ENCODE measurements around the gene SH2D7. TPM values are rescaled to one million over a fixed set of nuclear protein-coding genes. Genes with fewer than 3 reads are reported as not detected.
A peak's percentile ranks its signal among the peaks of the same experiment; 100 is the strongest.

SH2D7 gene
- total RNA-seq, 1 experiment from 2014 or later: not detected

DNA sequence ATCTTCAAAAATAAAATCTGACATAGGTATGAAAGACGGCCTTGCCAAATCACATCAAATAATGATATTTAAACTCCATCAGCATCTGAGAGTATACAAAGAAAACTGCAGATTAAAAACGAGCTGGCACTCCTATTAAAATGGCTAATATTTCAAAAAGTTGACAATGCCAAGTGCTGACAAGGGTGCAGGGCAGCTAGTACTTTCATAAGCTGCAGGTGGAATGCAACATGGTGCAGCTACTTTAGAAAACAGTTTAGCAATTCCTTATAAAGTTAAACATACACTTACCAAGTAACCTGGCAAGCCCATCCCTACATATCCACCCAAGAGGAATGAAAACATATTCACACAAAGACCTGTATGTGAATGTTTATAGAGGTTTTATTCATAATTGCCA is 37.8 kb upstream of the SH2D7 start:
- Histone ChIP-seq H3K4me1 (replicated peaks; ENCODE audit: insufficient read depth) (peaks cover 33% of the 10 kb centered on the region), H4K20me1 (ENCODE audit: insufficient read depth) (no peaks in the 10 kb centered on the region), H3K36me3 (ENCODE audit: low read depth) (no peaks in the 10 kb centered on the region), H2AFZ (no peak overlapping the region), H3K27me3 (ENCODE audit: insufficient read depth, low read depth) (no peaks in the 10 kb centered on the region), H3K79me2 (ENCODE audit: low read depth) (peaks cover 13% of the 10 kb centered on the region), H3F3A (ENCODE audit: insufficient read depth, low read depth) (peaks cover 18% of the 10 kb centered on the region; the same call in 1 of the 2 replicates), H3K9me2 (ENCODE audit: insufficient read depth) (no peaks in the 10 kb centered on the region), H3K4me3 (no peak overlapping the region), H3K9me3 (ENCODE audit: insufficient read depth, low read depth) (no peaks in the 10 kb centered on the region), H3K4me2 (no peak overlapping the region), H3K27ac (no peak overlapping the region)
- no peak for DNase-seq
- BruUV-seq (replicated peaks): no TSS peak
- POLR2A ChIA-PET (ENCODE audit: unreplicated experiment): interaction anchor here (0.6 kb wide), 1 partner anchor 36 kb away, joined by 3 read pairs; no protein-coding TSS in a partner anchor
- TF ChIP-seq EZH2 (IDR thresholded peaks at IDR 0.05; ENCODE audit: low read depth): no peak
- TF ChIP-seq, protein P1, sequence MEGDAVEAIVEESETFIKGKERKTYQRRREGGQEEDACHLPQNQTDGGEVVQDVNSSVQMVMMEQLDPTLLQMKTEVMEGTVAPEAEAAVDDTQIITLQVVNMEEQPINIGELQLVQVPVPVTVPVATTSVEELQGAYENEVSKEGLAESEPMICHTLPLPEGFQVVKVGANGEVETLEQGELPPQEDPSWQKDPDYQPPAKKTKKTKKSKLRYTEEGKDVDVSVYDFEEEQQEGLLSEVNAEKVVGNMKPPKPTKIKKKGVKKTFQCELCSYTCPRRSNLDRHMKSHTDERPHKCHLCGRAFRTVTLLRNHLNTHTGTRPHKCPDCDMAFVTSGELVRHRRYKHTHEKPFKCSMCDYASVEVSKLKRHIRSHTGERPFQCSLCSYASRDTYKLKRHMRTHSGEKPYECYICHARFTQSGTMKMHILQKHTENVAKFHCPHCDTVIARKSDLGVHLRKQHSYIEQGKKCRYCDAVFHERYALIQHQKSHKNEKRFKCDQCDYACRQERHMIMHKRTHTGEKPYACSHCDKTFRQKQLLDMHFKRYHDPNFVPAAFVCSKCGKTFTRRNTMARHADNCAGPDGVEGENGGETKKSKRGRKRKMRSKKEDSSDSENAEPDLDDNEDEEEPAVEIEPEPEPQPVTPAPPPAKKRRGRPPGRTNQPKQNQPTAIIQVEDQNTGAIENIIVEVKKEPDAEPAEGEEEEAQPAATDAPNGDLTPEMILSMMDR (conservative IDR thresholded peaks at IDR 0.05): no peak
- intact Hi-C loops (cut with micrococcal nuclease; ENCODE audit: unreplicated experiment): no loop called here
- CTCF ChIA-PET: no interaction called here

DNA sequence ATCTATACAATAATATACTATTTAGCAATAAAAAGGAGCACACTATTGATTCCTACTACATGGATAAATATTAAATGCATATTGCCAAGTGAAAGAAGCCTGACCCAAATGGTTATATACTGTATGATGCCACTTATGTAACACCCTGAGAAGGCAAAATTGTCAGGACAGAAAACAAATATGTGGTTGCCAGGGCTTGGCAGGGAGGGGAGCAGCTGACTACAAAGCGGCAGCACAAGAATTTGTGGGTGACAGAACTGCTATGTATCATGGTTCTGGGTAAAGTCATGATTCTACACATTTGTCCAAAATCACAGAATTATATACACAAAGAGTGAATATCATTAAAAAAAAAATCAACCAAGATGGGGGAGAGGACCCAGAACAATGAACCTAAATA is 37.4 kb upstream of the SH2D7 start:
- Histone ChIP-seq H3K4me1 (replicated peaks; ENCODE audit: insufficient read depth) (peaks cover 33% of the 10 kb centered on the region), H4K20me1 (ENCODE audit: insufficient read depth) (no peaks in the 10 kb centered on the region)
- intact Hi-C loops (cut with micrococcal nuclease; ENCODE audit: unreplicated experiment): no loop called here

DNA sequence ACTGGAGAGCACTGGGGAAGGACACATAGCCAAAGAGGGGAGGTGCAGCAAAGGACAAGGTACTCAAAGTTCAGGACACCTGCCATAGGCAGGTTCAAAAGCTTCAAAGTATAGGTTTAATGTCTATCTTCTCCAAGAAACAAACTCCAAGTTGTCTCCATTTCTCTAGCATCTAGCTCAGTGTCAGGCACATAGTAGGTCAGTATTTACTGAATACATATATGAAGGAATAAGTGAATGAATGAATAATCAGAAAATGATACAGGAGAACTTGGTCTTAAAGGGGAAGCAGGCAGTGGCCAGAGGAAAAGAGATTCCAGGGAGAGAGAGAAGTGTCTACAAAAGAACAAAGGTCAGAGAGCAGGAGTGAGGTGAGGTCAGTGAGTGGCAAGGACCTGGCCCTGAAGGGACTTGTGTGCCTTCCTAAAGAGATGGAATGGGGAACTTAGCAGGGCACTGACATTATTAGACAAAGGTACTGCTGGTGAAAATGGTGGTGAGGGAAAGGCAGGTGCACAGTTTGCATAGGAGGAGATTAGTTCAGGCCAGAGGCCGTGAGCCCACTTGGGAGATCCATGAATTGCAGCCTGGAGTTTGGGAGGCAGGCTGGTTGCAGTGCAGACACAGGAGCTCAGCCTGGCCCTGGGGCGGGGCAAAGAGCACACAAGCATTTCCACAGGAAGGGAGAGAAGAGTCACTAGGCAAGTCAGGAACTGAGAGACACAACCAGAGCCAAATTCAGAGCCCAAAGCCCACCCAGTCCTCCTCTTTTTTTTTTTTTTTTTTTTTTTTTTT is 36.2 kb upstream of the SH2D7 start:
- BruUV-seq (replicated peaks): no TSS peak
- no peak overlapping the region for H3K4me3 ChIP-seq

More for the DNA sequence above, 37.4 kb upstream of the SH2D7 start:
- Histone ChIP-seq H3K9me3 (ENCODE audit: insufficient read depth, low read depth) (no peaks in the 10 kb centered on the region), H2AFZ (no peak overlapping the region), H3K36me3 (ENCODE audit: low read depth) (no peaks in the 10 kb centered on the region), H3K27ac (no peak overlapping the region), H3K9me2 (ENCODE audit: insufficient read depth) (no peaks in the 10 kb centered on the region), H3K79me2 (ENCODE audit: low read depth) (peaks cover 13% of the 10 kb centered on the region), H3F3A (ENCODE audit: insufficient read depth, low read depth) (peaks cover 18% of the 10 kb centered on the region; the same call in 1 of the 2 replicates), H3K4me2 (no peak overlapping the region), H3K27me3 (ENCODE audit: insufficient read depth, low read depth) (no peaks in the 10 kb centered on the region), H3K4me3 (no peak overlapping the region)
- CTCF ChIA-PET: no interaction called here
- DNase-seq: no peak
- BruUV-seq (replicated peaks): no TSS peak
- POLR2A ChIA-PET (ENCODE audit: unreplicated experiment): interaction anchor here (0.6 kb wide), 1 partner anchor 36 kb away, joined by 3 read pairs; no protein-coding TSS in a partner anchor
- TF ChIP-seq, protein P1 (conservative IDR thresholded peaks at IDR 0.05): no peak
- no peak for TF ChIP-seq EZH2 (IDR thresholded peaks at IDR 0.05; ENCODE audit: low read depth)

More for the DNA sequence above, 36.2 kb upstream of the SH2D7 start:
- Histone ChIP-seq H3K27me3 (ENCODE audit: insufficient read depth, low read depth) (no peaks in the 10 kb centered on the region), H3K4me1 (replicated peaks; ENCODE audit: insufficient read depth) (peaks cover 33% of the 10 kb centered on the region), H3K36me3 (ENCODE audit: low read depth) (no peaks in the 10 kb centered on the region), H3K27ac (peak overlapping the region; percentile 62), H3F3A (ENCODE audit: insufficient read depth, low read depth) (peaks cover 18% of the 10 kb centered on the region; the same call in 1 of the 2 replicates), H3K79me2 (ENCODE audit: low read depth) (peaks cover 13% of the 10 kb centered on the region), H3K4me2 (peak overlapping the region; percentile 66), H2AFZ (no peak overlapping the region), H4K20me1 (ENCODE audit: insufficient read depth) (no peaks in the 10 kb centered on the region; the same call in 1 of the 2 replicates), H3K9me3 (ENCODE audit: insufficient read depth, low read depth) (no peaks in the 10 kb centered on the region), H3K9me2 (ENCODE audit: insufficient read depth) (no peaks in the 10 kb centered on the region)
- intact Hi-C loops (cut with micrococcal nuclease; ENCODE audit: unreplicated experiment): no loop called here
- CTCF ChIA-PET: no interaction called here
- TF ChIP-seq, protein P1 (conservative IDR thresholded peaks at IDR 0.05): no peak
- TF ChIP-seq EZH2 (IDR thresholded peaks at IDR 0.05; ENCODE audit: low read depth): no peak
- POLR2A ChIA-PET (ENCODE audit: unreplicated experiment): interaction anchor here (0.7 kb wide), 1 partner anchor 48 kb away, joined by 27 read pairs; no protein-coding TSS in a partner anchor
- peak in 1 of 2 experiments; percentile 29 for DNase-seq
